Stimulated activated CD4-positive, alpha-beta T cell treated with anti-CD3 and anti-CD28 coated beads, Interleukin-2, amount 100 ng/mL, for 4 hours (primary cell): ENCODE results near the gene STX5.
"Not testable (repeated sequence)": the region's sequence is repeated elsewhere in the genome, so short reads cannot be mapped to it uniquely, and the experiment has no call there.

Experiments used
- DNase-seq: peaks from one replicate; pipeline ENCODE4 v3.0.0-alpha.2; 2020; ENCODE audit warnings: low read depth

STX5 gene

DNA sequence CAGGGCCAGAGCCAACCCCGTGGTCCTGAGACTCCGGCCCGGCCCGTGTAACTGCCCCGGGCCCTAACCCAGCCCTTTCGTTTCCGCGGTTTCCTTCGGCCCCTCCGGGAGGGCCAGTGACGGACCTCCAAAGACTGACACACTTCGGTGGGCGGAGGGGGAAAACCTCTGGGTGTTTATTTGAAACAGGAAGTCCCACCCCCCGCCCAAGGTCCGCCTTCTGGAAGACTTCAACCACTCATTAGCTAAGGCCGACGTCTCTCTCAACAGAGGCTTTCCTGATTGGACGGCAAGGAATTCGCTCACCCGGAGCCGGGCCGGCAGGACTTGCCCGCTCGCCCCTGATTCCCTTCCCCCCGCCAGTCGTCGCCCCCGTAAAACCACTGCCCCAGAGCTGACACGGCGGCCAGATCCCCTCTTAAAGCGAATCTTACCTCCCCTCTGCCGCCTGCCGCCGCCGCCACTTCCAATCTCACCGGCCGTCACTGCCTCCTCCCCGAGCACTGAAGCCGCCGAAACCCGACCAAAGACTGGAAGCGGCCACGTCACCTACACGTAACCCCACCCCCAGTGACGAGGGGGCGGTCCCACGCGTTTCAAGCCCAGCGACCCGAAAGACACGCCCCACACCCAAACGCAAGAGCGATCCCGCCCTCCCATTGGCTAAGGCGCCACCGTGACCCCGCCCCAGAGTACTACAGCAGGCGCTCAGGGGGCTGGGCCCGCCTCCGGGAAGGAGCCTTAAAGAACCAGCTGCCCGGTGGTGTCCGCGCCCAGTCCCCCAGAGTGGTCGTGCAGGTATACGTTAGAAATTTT lies at the start of gene STX5:
Gene STX5 (minus strand): TSS at position 532 of the 816 bp plus-strand sequence. CDS start 808 bp downstream, outside the sequence.
- peak; percentile 99 for DNase-seq

DNA sequence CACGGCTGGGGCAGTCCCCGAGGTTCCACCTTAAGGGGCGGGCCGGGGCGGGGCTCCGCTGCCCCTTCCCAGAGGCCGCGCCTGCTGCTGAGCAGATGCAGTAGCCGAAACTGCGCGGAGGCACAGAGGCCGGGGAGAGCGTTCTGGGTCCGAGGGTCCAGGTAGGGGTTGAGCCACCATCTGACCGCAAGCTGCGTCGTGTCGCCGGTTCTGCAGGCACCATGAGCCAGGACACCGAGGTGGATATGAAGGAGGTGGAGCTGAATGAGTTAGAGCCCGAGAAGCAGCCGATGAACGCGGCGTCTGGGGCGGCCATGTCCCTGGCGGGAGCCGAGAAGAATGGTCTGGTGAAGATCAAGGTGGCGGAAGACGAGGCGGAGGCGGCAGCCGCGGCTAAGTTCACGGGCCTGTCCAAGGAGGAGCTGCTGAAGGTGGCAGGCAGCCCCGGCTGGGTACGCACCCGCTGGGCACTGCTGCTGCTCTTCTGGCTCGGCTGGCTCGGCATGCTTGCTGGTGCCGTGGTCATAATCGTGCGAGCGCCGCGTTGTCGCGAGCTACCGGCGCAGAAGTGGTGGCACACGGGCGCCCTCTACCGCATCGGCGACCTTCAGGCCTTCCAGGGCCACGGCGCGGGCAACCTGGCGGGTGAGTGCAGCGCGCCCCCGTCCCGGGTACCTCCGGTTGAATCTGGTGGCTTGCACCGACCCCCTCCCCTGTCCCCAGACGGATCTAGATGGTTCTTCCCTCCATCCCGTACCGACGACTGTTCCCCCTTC lies 49.1 kb upstream of the STX5 start, which contains the start of gene SLC3A2:
Gene SLC3A2 (plus strand): TSS at position 94 of the 776 bp plus-strand sequence. CDS start 128 bp downstream, at position 222.
- peak; percentile 85 for DNase-seq

GRCh38 chr11:62880231-62880802 lies 48.5 kb upstream of the STX5 start:
- DNase-seq: no peak

- no peak for DNase-seq
Observed at GRCh38 chr11:62879235-62879978, 47.6 kb upstream of the STX5 start.

GRCh38 chr11:62876712-62877111 lies 44.9 kb upstream of the STX5 start:
- DNase-seq: no peak

- DNase-seq: no peak
Observed at GRCh38 chr11:62875698-62876478, 44.0 kb upstream of the STX5 start.

DNA sequence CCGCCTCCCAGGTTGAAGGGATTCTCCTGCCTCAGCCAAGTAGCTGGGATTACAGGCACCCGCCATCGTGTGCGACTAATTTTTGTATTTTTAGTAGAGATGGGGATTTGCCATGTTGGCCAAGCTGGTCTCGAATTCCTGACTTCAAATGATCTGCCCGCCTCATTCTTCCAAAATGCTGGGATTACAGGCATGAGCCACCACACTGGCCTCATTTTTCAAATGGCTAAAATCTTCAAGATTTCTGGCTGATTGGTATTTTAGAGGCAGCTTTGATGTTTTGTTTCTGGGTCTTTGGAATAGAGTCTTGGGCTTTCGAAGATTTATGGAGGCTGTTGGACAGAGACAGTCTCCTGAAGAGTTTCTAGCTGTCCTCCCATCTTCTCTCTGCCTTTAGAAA lies 43.0 kb upstream of the STX5 start:
- DNase-seq: no peak

DNA sequence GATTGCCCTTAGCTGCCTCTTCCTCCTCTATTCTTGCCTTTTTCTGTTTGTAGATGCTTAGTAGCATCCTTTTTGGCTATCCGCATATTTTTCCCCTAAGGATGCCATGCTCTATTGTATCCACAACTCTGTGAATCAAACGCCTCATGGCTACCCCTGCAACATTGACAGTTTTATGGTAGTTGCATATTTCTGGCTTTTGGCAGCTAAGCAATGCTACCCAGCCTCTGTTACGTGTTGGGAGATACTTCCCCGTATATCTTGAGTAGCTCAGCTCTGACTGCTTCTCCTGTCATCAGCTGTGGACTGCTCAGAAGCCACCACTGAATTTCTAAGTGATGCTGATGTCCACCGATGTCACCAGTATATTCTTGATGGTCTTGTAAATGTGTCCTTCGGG lies 33.8 kb upstream of the STX5 start:
- DNase-seq: no peak

- DNase-seq: no peak
Observed at GRCh38 chr11:62863687-62864335, 32.0 kb upstream of the STX5 start.

- DNase-seq: not testable (repeated sequence)
Observed at GRCh38 chr11:62861564-62862192, 29.8 kb upstream of the STX5 start.

DNA sequence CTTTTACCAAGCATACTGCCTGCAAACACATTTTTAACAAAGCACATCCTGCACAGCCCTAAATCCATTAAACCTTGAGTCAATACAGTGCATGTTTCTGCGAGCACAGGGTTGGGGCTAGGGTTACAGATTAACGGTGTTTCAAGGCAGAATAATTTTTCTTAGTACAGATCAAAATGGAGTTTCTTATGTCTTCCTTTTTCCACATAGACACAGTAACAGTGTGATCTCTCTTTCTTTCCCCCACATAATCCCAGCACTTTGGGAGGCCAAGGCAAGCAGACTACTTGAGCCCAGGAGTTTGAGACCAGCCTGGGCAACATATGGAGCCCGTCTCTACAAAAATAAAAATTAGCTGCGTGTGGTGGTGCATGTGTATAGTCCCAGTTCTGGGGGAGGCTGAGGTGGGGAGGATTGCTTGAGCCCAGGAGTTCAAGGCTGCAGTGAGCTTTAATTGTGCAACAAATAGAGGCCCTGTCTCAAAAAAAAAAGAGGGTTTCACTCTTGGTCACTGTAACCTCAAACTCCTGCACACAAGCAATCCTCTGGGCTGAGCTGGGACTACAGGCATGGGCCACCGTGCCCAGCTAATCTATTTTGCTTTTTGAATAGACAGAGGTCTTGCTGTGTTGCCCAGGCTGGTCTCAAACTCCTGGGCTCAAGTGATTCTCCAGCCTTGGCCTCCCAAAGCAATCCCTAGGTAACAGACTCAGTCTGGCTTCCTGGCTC lies 29.1 kb upstream of the STX5 start:
- no peak for DNase-seq

- not testable (repeated sequence) for DNase-seq
Observed at GRCh38 chr11:62859281-62859703, 27.4 kb upstream of the STX5 start.

- DNase-seq: no peak
Observed at GRCh38 chr11:62858201-62858600, 26.4 kb upstream of the STX5 start.

DNA sequence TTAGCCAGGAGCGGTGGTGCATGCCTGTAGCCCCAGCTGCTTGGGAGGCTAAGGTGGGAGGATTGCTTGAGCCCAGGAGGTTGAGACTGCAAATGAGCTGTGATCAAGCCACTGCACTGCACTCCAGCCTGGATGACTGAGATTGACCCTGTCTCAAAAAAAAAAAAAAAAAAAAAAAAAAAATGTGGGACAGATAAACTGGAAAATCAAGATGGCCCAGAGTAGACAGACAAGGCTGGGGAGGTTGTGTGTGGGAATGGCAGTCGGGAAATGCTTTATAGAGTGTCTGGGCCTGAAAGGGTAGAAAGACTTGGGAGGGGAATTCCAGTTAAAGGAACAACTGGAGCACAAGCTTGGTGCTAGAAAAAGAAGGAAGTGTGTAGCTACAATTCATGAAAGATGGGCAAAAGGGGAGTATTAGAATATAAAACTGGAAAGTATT lies 25.7 kb upstream of the STX5 start:
- DNase-seq: no peak

- DNase-seq: no peak
Observed at GRCh38 chr11:62856333-62856895, 24.6 kb upstream of the STX5 start.

DNA sequence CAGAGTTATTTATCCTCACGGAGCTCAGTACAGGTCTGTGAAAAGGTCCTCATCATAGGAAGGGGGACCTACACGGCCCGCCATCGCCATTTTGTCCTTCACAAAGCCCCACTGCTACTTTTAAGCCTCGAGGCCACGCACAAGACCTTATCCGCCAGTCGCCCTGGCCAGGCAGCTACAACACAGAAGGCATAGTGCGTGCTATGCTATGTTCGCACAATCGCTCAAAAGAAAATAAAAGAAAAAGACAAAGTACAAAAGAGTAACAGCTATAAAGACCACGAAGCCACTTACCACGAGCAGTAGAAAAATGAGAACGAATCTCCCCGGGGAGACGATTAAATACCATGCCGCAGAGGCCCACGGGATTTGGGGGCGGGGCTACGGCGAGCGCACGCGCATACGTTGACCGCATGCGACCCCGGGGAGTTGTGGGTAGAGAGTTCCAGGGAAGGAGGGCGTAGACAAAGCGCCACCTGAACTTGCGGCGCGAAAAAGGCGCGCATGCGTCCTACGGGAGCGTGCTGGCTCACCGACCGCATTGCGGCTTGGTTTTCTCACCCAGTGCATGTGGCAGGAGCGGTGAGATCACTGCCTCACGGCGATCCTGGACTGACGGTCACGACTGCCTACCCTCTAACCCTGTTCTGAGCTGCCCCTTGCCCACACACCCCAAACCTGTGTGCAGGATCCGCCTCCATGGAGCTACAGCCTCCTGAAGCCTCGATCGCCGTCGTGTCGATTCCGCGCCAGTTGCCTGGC lies 23.9 kb upstream of the STX5 start:
- peak; percentile 96 for DNase-seq

GRCh38 chr11:62854825-62855570 lies 23.1 kb upstream of the STX5 start:
- DNase-seq: no peak
